Measurements from ENCODE around the gene PARN.

DNA sequence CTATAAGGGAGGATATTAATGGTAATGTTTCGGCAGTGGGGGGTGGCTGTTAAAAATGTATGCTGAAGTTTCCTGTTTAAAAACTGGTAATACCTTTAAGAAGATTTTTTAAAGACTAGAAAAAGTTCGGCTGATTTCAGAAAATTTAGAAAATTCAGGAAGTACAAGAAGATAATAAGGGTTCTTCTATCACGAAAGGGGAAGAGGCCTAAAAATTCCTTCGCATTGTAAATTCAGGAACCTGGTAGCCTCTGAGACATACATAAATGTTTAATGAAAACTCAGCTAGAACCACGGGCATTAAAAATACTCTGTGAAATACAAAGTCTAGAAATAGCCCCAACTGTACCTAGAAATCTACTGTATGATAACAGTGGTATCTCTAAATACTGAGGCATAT lies 181.2 kb downstream of the PARN start:
- TF ChIP-seq STAT5B (CRISPR knock-in tag; IDR thresholded peaks at IDR 0.05) = no peak
- no peak for TF ChIP-seq NFXL1 (CRISPR knock-in tag; IDR thresholded peaks at IDR 0.05)
- no peak for TF ChIP-seq PCBP2 (IDR thresholded peaks at IDR 0.05; ENCODE audit: low read depth, low read length, poor library complexity, severe bottlenecking)
- TF ChIP-seq YY1 (IDR thresholded peaks at IDR 0.05; ENCODE audit: borderline replicate concordance in 1 of 3, control insufficient read depth in 1 of 3, extremely low read depth in 1 of 3, insufficient read depth in 3 of 3, insufficient read length in 1 of 3, insufficient replicate concordance in 2 of 3, low read depth in 1 of 3, low read length in 2 of 3) = no peak
- TF ChIP-seq FOXK2 (conservative IDR thresholded peaks at IDR 0.05 in 1 of 2, IDR thresholded peaks at IDR 0.05 in 1 of 2; ENCODE audit: low read depth in 2 of 2) = no peak
- no peak for TF ChIP-seq ZNF133 (CRISPR knock-in tag; IDR thresholded peaks at IDR 0.05)
- TF ChIP-seq POLR2AphosphoS5 (IDR thresholded peaks at IDR 0.05; ENCODE audit: control insufficient read depth, insufficient read depth, low read depth, low read length) = no peak
- TF ChIP-seq LARP7 (IDR thresholded peaks at IDR 0.05) = no peak
- TF ChIP-seq SP2 (IDR thresholded peaks at IDR 0.05; ENCODE audit: extremely low read depth, low read depth, low read length, poor library complexity, severe bottlenecking) = no peak
- TF ChIP-seq ZNF175 (CRISPR knock-in tag; IDR thresholded peaks at IDR 0.05; ENCODE audit: low read depth) = no peak
- no peak for TF ChIP-seq THRAP3 (IDR thresholded peaks at IDR 0.05; ENCODE audit: borderline replicate concordance)
- TF ChIP-seq, protein P1, sequence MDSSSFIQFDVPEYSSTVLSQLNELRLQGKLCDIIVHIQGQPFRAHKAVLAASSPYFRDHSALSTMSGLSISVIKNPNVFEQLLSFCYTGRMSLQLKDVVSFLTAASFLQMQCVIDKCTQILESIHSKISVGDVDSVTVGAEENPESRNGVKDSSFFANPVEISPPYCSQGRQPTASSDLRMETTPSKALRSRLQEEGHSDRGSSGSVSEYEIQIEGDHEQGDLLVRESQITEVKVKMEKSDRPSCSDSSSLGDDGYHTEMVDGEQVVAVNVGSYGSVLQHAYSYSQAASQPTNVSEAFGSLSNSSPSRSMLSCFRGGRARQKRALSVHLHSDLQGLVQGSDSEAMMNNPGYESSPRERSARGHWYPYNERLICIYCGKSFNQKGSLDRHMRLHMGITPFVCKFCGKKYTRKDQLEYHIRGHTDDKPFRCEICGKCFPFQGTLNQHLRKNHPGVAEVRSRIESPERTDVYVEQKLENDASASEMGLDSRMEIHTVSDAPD (CRISPR knock-in tag; IDR thresholded peaks at IDR 0.05) = no peak

Measured in K562 (cell line).